A549 (cell line): ENCODE data around the gene ERI2. TPM values are rescaled to one million over a fixed set of nuclear protein-coding genes. Genes with fewer than 3 reads are reported as not detected.

Experiments used
- ATAC-seq, 2 experiments: fragments of 200-7000 bp in 1 of 2; fragments of >200 bp in 1 of 2; cut with Nextera tagmentation in 1 of 2; cut with Tn5 transposase in 1 of 2; 3 replicates each; pipeline versions ENCODE4 v1.8.0 to v1.9.1; 2018 to 2020; ENCODE audit warnings: mild to moderate bottlenecking in 1 of 2, moderate library complexity in 1 of 2
- CTCF ChIA-PET: fragments of 300-600 bp; sonication (Branson Sonifier 250); formaldehyde crosslinking; extraction: SDS; loops from one replicate; lab custom pipeline; 2021; ENCODE audit warnings: antibody characterized with exemption, inconsistent platforms; lab: Yijun Ruan, JAX
- POLR2A ChIA-PET: fragments of 350-600 bp; formaldehyde crosslinking; extraction: SDS; loops from one replicate; lab custom pipeline; 2021; ENCODE audit warnings: antibody characterized with exemption, inconsistent platforms; lab: Yijun Ruan, JAX
- DNase-seq, 2 experiments: peaks; one replicate each; pipeline versions ENCODE4 v3.0.0 to v3.0.0-alpha.2; 2011 to 2016; ENCODE audit warnings: low read depth in 1 of 2, low spot score in 1 of 2
- FAIRE-seq: peaks from 2 replicates; lab custom pipeline; 2011; peaks lifted over from hg19 to GRCh38; lab: Jason Lieb, UNC
- H3K27ac ChIP-seq, 2 experiments: fragments of >200 bp; sonication (Bioruptor Twin); formaldehyde crosslinking; 3 replicates each; pipeline ENCODE4 v1.5.1; 2016 to 2017
- H3K4me1 ChIP-seq: fragments of >200 bp; sonication (Bioruptor Twin); formaldehyde crosslinking; 3 replicates; pipeline ENCODE4 v1.6.1; 2016
- H3K4me2 ChIP-seq: fragments of >200 bp; sonication (Bioruptor Twin); formaldehyde crosslinking; 3 replicates; pipeline ENCODE4 v1.6.1; 2016
- H3K4me3 ChIP-seq: fragments of >200 bp; sonication (Bioruptor Twin); formaldehyde crosslinking; 3 replicates; pipeline ENCODE4 v1.5.1; 2016
- H3K9me3 ChIP-seq: fragments of >200 bp; sonication (Bioruptor Twin); formaldehyde crosslinking; 3 replicates; pipeline ENCODE4 v1.6.1; 2016
- CHD2 ChIP-seq: fragments of 150-350 bp; IDR thresholded peaks from 2 replicates; pipeline ENCODE4 v1.6.1; 2014; ENCODE audit warnings: low read length; ENCODE audit not compliant: partially characterized antibody
- CTCF ChIP-seq: fragments of >200 bp; sonication (Bioruptor Twin); formaldehyde crosslinking; IDR thresholded peaks from 3 replicates; pipeline ENCODE4 v1.5.1; 2016
- EHMT2 ChIP-seq: fragments of 200-600 bp; sonication (generic); IDR thresholded peaks from 2 replicates; pipeline ENCODE4 v1.6.1; 2016; ENCODE audit warnings: antibody characterized with exemption, low read depth, mild to moderate bottlenecking, moderate library complexity
- EP300 ChIP-seq, 2 experiments: fragments of >200 bp; sonication (Bioruptor Twin); formaldehyde crosslinking; IDR thresholded peaks; 2 replicates in 1 of 2; 3 replicates in 1 of 2; pipeline ENCODE4 v1.6.1; 2016 to 2017
- FOXS1 ChIP-seq: fragments of 250-450 bp; sonication (Bioruptor Pico); IDR thresholded peaks from 2 replicates; pipeline ENCODE4 v1.5.0; 2020; ENCODE audit warnings: mild to moderate bottlenecking, moderate library complexity
- HMGXB4 ChIP-seq: fragments of 250-450 bp; sonication (Bioruptor Pico); IDR thresholded peaks from 2 replicates; pipeline ENCODE4 v1.5.0; 2021; ENCODE audit warnings: mild to moderate bottlenecking, moderate library complexity, borderline replicate concordance
- HOXA7 ChIP-seq: fragments of 250-450 bp; sonication (Bioruptor Pico); IDR thresholded peaks from 2 replicates; pipeline ENCODE4 v1.5.0; 2020; ENCODE audit warnings: mild to moderate bottlenecking, moderate library complexity
- HOXB5 ChIP-seq: fragments of 250-450 bp; sonication (Bioruptor Pico); IDR thresholded peaks from 2 replicates; pipeline ENCODE4 v1.5.0; 2020; ENCODE audit warnings: mild to moderate bottlenecking, moderate library complexity
- MAX ChIP-seq: IDR thresholded peaks from 2 replicates; pipeline ENCODE4 v1.6.1; 2012
- NPAS2 ChIP-seq: fragments of 250-450 bp; sonication (Bioruptor Pico); IDR thresholded peaks from 2 replicates; pipeline ENCODE4 v1.8.0; 2022; ENCODE audit warnings: mild to moderate bottlenecking, moderate library complexity, borderline replicate concordance
- PHF8 ChIP-seq: fragments of 200-600 bp; sonication (generic); IDR thresholded peaks from 2 replicates; pipeline ENCODE4 v1.6.1; 2016; ENCODE audit warnings: low read depth, mild to moderate bottlenecking, antibody characterized with exemption, moderate library complexity, borderline replicate concordance
- RARB ChIP-seq: fragments of 250-450 bp; sonication (Bioruptor Pico); IDR thresholded peaks from 2 replicates; pipeline ENCODE4 v1.8.0; 2021; ENCODE audit warnings: mild to moderate bottlenecking, moderate library complexity
- RNF2 ChIP-seq: fragments of 200-600 bp; sonication (generic); IDR thresholded peaks from 2 replicates; pipeline ENCODE4 v1.6.1; 2016; ENCODE audit warnings: low read depth, mild to moderate bottlenecking, antibody characterized with exemption, moderate library complexity, borderline replicate concordance
- SMC3 ChIP-seq: fragments of >200 bp; sonication (Bioruptor Twin); formaldehyde crosslinking; IDR thresholded peaks from 3 replicates; pipeline ENCODE4 v1.6.1; 2018; ENCODE audit warnings: inconsistent platforms
- USF2 ChIP-seq: fragments of 450-650 bp; IDR thresholded peaks from 2 replicates; pipeline ENCODE4 v1.6.1; 2014; ENCODE audit warnings: antibody characterized with exemption
- ZFP36 ChIP-seq: fragments of 450-650 bp; IDR thresholded peaks from 2 replicates; pipeline ENCODE4 v1.6.1; 2014; ENCODE audit warnings: borderline replicate concordance; ENCODE audit not compliant: partially characterized antibody
- WGBS: methylation state at CpG from one replicate; pipeline ENCODE4 v1.1.6; 2017; ENCODE audit errors: missing lambda C conversion rate; 5-methylcytosine and 5-hydroxymethylcytosine counted together
- polyA plus RNA-seq, 4 experiments: library from polyadenylated mRNA; depleted of rRNA in 3 of 4; stranded (reverse); fragments of >200 nt; fragmentation: RNase III in 1 of 4; extraction: RNeasy Plus Mini Kit Qiagen cat#74134 plus additional on column Dnase treatment in 1 of 4; gene quantifications; 2 replicates in 3 of 4; 3 replicates in 1 of 4; pipeline ENCODE4 v1.2.3, GENCODE V29; 2011 to 2017
- TF ChIP-seq, protein P1 (sequence below): fragments of 150-350 bp; IDR thresholded peaks from 2 replicates; pipeline ENCODE4 v1.6.1; 2014; ENCODE audit warnings: low read depth, mild to moderate bottlenecking, low read length
- TF ChIP-seq, protein P2 (sequence below): fragments of 250-450 bp; sonication (Bioruptor Pico); IDR thresholded peaks from 2 replicates; pipeline ENCODE4 v1.5.0; 2020; ENCODE audit warnings: low read depth, mild to moderate bottlenecking, moderate library complexity
- TF ChIP-seq, protein P3 (sequence below): fragments of 200-600 bp; sonication (generic); IDR thresholded peaks from 2 replicates; pipeline ENCODE4 v1.6.1; 2016; ENCODE audit warnings: antibody characterized with exemption, mild to moderate bottlenecking, moderate library complexity

The ERI2 gene
- polyA plus RNA-seq, 2 of the 4 experiments (the other 2 are of a cell fraction) = 15.9 to 25.1 TPM

DNA sequence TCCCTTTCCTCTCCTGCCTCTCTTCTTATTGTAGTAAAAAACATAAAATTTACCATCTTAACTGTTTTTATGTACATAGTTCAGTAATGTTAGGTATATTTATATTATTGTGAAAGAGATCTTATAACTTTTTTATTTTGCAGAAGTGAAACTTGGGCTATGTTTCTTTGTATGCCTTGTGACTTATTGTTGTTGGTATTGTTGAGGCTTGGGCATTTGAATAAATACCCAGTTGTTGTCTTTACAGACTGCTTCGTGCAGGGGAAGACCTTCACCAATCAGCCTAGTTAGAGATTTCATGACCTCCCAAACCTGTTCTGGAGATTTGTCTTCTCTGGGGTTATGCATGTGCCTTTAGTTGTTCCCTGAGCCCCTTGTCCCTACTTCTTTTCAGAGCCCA, 32.0 kb upstream of the ERI2 start:
- Histone ChIP-seq H3K27ac (no peak overlapping the region), H3K4me2 (no peak overlapping the region), H3K4me1 (no peaks in the 10 kb centered on the region), H3K9me3 (0 out of 3 replicates have a peak, but pooled peaks cover 3% of the 10 kb centered on the region), H3K4me3 (no peak overlapping the region)
- TF ChIP-seq CTCF = no peak
- TF ChIP-seq, protein P1, sequence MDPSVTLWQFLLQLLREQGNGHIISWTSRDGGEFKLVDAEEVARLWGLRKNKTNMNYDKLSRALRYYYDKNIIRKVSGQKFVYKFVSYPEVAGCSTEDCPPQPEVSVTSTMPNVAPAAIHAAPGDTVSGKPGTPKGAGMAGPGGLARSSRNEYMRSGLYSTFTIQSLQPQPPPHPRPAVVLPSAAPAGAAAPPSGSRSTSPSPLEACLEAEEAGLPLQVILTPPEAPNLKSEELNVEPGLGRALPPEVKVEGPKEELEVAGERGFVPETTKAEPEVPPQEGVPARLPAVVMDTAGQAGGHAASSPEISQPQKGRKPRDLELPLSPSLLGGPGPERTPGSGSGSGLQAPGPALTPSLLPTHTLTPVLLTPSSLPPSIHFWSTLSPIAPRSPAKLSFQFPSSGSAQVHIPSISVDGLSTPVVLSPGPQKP = no peak
- TF ChIP-seq HMGXB4 (CRISPR knock-in tag) = no peak
- TF ChIP-seq MAX = no peak
- TF ChIP-seq FOXS1 = no peak
- TF ChIP-seq, protein P2, sequence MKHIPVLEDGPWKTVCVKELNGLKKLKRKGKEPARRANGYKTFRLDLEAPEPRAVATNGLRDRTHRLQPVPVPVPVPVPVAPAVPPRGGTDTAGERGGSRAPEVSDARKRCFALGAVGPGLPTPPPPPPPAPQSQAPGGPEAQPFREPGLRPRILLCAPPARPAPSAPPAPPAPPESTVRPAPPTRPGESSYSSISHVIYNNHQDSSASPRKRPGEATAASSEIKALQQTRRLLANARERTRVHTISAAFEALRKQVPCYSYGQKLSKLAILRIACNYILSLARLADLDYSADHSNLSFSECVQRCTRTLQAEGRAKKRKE (CRISPR knock-in tag) = no peak
- TF ChIP-seq, protein P3, sequence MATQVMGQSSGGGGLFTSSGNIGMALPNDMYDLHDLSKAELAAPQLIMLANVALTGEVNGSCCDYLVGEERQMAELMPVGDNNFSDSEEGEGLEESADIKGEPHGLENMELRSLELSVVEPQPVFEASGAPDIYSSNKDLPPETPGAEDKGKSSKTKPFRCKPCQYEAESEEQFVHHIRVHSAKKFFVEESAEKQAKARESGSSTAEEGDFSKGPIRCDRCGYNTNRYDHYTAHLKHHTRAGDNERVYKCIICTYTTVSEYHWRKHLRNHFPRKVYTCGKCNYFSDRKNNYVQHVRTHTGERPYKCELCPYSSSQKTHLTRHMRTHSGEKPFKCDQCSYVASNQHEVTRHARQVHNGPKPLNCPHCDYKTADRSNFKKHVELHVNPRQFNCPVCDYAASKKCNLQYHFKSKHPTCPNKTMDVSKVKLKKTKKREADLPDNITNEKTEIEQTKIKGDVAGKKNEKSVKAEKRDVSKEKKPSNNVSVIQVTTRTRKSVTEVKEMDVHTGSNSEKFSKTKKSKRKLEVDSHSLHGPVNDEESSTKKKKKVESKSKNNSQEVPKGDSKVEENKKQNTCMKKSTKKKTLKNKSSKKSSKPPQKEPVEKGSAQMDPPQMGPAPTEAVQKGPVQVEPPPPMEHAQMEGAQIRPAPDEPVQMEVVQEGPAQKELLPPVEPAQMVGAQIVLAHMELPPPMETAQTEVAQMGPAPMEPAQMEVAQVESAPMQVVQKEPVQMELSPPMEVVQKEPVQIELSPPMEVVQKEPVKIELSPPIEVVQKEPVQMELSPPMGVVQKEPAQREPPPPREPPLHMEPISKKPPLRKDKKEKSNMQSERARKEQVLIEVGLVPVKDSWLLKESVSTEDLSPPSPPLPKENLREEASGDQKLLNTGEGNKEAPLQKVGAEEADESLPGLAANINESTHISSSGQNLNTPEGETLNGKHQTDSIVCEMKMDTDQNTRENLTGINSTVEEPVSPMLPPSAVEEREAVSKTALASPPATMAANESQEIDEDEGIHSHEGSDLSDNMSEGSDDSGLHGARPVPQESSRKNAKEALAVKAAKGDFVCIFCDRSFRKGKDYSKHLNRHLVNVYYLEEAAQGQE = no peak
- TF ChIP-seq CHD2 = no peak
- no peak for TF ChIP-seq EP300 (IDR thresholded peaks at IDR 0.05)
- no peak for TF ChIP-seq RNF2
- no peak for TF ChIP-seq RARB (CRISPR knock-in tag)
- no peak for TF ChIP-seq EHMT2
- no peak for TF ChIP-seq ZFP36
- no peak for TF ChIP-seq HOXB5 (CRISPR knock-in tag)
- no peak for TF ChIP-seq SMC3
- TF ChIP-seq HOXA7 (CRISPR knock-in tag) = no peak
- TF ChIP-seq PHF8 = no peak
- TF ChIP-seq NPAS2 (CRISPR knock-in tag) = no peak
- TF ChIP-seq USF2 = no peak
- 61% methylated on average over 1 of the region's 1 CpG for WGBS
- ATAC-seq (no peak), DNase-seq (no peak), FAIRE-seq (no peak)
- ChIA-PET POLR2A (no interaction called here), CTCF (interaction anchor here (0.5 to 2.4 kb wide), 3 partner anchors 11 to 120 kb away, joined by 4 to 7 read pairs (median 4); no protein-coding TSS in a partner anchor)
